ENCODE data around the gene VPS41.

DNA sequence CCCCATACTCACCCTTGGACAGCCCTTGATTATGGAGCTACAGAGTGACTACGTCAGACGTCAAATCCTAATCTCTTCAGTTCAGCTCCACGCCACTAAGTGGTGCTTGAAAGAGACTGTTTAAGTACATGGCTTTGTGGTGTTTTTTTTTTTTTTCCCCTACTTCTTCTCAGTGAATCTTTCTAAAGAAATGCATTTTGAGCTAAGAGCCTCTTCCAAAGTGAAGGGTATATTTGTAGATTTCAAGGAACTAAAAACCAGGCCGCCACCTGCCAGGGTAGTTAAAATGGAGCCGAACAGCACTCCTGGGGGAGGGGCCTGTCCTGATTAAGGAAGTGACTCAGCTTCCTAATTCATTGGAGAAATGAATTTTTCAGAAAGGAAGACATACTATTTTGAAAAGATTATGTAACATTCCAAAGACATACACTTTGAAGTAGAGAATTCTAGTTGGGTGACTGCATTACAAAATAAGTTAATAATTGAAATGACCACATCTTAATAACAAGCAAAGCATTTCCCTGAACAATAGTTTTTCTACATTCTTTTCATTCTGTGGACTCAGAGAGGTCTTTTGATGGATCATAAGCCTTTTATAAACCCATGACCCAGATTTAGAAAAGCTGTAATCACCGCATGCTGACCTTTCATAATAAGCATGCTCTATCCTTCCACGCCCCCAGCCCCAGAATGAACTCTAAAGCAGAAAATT lies 20.6 kb upstream of the VPS41 start:
- TF ChIP-seq, protein P1, sequence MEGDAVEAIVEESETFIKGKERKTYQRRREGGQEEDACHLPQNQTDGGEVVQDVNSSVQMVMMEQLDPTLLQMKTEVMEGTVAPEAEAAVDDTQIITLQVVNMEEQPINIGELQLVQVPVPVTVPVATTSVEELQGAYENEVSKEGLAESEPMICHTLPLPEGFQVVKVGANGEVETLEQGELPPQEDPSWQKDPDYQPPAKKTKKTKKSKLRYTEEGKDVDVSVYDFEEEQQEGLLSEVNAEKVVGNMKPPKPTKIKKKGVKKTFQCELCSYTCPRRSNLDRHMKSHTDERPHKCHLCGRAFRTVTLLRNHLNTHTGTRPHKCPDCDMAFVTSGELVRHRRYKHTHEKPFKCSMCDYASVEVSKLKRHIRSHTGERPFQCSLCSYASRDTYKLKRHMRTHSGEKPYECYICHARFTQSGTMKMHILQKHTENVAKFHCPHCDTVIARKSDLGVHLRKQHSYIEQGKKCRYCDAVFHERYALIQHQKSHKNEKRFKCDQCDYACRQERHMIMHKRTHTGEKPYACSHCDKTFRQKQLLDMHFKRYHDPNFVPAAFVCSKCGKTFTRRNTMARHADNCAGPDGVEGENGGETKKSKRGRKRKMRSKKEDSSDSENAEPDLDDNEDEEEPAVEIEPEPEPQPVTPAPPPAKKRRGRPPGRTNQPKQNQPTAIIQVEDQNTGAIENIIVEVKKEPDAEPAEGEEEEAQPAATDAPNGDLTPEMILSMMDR (tag by site-specific recombination; IDR thresholded peaks at IDR 0.05), result no peak
- TF ChIP-seq, protein P2, sequence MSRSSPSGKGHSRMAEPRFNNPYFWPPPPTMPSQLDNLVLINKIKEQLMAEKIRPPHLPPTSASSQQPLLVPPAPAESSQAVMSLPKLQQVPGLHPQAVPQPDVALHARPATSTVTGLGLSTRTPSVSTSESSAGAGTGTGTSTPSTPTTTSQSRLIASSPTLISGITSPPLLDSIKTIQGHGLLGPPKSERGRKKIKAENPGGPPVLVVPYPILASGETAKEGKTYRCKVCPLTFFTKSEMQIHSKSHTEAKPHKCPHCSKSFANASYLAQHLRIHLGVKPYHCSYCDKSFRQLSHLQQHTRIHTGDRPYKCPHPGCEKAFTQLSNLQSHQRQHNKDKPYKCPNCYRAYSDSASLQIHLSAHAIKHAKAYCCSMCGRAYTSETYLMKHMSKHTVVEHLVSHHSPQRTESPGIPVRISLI (tag by site-specific recombination; IDR thresholded peaks at IDR 0.05), result no peak
- TF ChIP-seq, protein P3, sequence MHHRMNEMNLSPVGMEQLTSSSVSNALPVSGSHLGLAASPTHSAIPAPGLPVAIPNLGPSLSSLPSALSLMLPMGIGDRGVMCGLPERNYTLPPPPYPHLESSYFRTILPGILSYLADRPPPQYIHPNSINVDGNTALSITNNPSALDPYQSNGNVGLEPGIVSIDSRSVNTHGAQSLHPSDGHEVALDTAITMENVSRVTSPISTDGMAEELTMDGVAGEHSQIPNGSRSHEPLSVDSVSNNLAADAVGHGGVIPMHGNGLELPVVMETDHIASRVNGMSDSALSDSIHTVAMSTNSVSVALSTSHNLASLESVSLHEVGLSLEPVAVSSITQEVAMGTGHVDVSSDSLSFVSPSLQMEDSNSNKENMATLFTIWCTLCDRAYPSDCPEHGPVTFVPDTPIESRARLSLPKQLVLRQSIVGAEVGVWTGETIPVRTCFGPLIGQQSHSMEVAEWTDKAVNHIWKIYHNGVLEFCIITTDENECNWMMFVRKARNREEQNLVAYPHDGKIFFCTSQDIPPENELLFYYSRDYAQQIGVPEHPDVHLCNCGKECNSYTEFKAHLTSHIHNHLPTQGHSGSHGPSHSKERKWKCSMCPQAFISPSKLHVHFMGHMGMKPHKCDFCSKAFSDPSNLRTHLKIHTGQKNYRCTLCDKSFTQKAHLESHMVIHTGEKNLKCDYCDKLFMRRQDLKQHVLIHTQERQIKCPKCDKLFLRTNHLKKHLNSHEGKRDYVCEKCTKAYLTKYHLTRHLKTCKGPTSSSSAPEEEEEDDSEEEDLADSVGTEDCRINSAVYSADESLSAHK (tag by site-specific recombination; IDR thresholded peaks at IDR 0.05), result no peak
- TF ChIP-seq, protein P4, sequence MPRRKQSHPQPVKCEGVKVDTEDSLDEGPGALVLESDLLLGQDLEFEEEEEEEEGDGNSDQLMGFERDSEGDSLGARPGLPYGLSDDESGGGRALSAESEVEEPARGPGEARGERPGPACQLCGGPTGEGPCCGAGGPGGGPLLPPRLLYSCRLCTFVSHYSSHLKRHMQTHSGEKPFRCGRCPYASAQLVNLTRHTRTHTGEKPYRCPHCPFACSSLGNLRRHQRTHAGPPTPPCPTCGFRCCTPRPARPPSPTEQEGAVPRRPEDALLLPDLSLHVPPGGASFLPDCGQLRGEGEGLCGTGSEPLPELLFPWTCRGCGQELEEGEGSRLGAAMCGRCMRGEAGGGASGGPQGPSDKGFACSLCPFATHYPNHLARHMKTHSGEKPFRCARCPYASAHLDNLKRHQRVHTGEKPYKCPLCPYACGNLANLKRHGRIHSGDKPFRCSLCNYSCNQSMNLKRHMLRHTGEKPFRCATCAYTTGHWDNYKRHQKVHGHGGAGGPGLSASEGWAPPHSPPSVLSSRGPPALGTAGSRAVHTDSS (tag by site-specific recombination; IDR thresholded peaks at IDR 0.05), result no peak
- TF ChIP-seq ZNF140 (tag by site-specific recombination; IDR thresholded peaks at IDR 0.05) (no peak), ZBTB21 (tag by site-specific recombination; IDR thresholded peaks at IDR 0.05) (no peak), ZNF423 (tag by site-specific recombination; IDR thresholded peaks at IDR 0.05) (no peak), ZNF558 (tag by site-specific recombination; IDR thresholded peaks at IDR 0.05) (no peak), ZNF274 (IDR thresholded peaks at IDR 0.05; ENCODE audit: low read length) (no peak), ZNF274 (tag by site-specific recombination; IDR thresholded peaks at IDR 0.05; ENCODE audit: borderline replicate concordance) (no peak), KLF16 (tag by site-specific recombination; IDR thresholded peaks at IDR 0.05) (no peak), ZNF514 (tag by site-specific recombination; IDR thresholded peaks at IDR 0.05) (no peak)

All from HEK293 (cell line).